DOHH2 (cell line): Measurements from ENCODE around the gene CNN2.

Experiments used
- EZH2phosphoT487 ChIP-seq: fragments of 200-600 bp; sonication (generic); IDR thresholded peaks from 2 replicates; pipeline ENCODE4 v1.6.1; 2017; ENCODE audit warnings: borderline replicate concordance, mild to moderate bottlenecking, antibody characterized with exemption, low read length, moderate library complexity, mixed read lengths
- TF ChIP-seq, protein P1 (sequence below): fragments of 200-600 bp; sonication (generic); IDR thresholded peaks from one replicate; pipeline ENCODE4 v1.5.1; 2014; ENCODE audit warnings: antibody characterized with exemption, mild to moderate bottlenecking, low read depth, low read length; ENCODE audit not compliant: poor library complexity, severe bottlenecking

GRCh38 chr19:1015061-1015781 is 11.2 kb upstream of the CNN2 start:
- TF ChIP-seq, protein P1, sequence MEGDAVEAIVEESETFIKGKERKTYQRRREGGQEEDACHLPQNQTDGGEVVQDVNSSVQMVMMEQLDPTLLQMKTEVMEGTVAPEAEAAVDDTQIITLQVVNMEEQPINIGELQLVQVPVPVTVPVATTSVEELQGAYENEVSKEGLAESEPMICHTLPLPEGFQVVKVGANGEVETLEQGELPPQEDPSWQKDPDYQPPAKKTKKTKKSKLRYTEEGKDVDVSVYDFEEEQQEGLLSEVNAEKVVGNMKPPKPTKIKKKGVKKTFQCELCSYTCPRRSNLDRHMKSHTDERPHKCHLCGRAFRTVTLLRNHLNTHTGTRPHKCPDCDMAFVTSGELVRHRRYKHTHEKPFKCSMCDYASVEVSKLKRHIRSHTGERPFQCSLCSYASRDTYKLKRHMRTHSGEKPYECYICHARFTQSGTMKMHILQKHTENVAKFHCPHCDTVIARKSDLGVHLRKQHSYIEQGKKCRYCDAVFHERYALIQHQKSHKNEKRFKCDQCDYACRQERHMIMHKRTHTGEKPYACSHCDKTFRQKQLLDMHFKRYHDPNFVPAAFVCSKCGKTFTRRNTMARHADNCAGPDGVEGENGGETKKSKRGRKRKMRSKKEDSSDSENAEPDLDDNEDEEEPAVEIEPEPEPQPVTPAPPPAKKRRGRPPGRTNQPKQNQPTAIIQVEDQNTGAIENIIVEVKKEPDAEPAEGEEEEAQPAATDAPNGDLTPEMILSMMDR = no peak
- TF ChIP-seq EZH2phosphoT487 = no peak
